NCI-H1417 (cell line): ENCODE data around the gene PCARE.
"Not testable (repeated sequence)": the region's sequence is repeated elsewhere in the genome, so short reads cannot be mapped to it uniquely, and the experiment has no call there.

ENCODE experiments used
- DNase-seq, 3 experiments: peaks; one replicate each; lab custom pipeline; 2025; lab: John Stamatoyannopoulos, UW

Gene PCARE

DNA sequence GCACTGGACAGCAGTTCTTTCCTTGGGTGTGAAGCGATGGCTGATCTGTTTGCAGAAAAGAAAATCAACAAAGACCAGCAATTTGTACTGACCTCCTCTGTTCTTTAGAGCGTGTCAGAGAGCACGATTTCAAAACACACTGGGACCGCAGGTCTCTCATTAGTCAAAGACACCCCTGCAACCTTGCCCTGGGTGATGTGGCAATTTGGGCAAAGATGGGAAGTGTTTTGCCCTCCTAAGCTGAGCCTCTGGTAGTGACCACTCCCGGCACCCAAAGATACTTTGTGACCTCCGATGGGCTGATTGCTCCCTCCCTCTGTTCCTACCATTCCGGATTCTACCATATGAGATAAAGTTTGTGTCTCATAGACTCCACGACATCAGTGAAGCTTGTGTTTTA lies 22.6 kb upstream of the PCARE start:
- no peak for DNase-seq

DNA sequence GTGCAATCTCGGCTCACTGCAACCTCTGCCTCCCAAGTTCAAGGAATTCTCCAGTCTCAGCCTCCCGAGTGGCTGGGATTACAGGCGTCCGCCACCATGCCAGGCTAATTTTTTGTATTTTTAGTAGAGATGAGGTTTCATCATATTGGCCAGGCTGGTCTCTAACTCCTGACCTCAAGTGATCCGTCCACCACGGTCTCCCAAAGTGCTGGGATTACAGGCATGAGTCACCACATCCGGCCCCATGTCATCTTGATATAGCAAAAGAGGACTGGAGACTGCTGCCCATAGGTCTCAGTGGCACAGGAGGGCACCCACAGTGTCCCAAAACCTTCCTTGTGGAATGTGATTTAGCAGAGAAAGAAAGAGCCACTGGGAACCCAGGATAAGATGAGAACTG lies 16.0 kb upstream of the PCARE start:
- not testable (repeated sequence) for DNase-seq

- DNase-seq = no peak
Measured at GRCh38 chr2:29084554-29084953, 10.2 kb upstream of the PCARE start.

- no peak for DNase-seq
Measured at GRCh38 chr2:29082804-29083495, 8.6 kb upstream of the PCARE start.

DNA sequence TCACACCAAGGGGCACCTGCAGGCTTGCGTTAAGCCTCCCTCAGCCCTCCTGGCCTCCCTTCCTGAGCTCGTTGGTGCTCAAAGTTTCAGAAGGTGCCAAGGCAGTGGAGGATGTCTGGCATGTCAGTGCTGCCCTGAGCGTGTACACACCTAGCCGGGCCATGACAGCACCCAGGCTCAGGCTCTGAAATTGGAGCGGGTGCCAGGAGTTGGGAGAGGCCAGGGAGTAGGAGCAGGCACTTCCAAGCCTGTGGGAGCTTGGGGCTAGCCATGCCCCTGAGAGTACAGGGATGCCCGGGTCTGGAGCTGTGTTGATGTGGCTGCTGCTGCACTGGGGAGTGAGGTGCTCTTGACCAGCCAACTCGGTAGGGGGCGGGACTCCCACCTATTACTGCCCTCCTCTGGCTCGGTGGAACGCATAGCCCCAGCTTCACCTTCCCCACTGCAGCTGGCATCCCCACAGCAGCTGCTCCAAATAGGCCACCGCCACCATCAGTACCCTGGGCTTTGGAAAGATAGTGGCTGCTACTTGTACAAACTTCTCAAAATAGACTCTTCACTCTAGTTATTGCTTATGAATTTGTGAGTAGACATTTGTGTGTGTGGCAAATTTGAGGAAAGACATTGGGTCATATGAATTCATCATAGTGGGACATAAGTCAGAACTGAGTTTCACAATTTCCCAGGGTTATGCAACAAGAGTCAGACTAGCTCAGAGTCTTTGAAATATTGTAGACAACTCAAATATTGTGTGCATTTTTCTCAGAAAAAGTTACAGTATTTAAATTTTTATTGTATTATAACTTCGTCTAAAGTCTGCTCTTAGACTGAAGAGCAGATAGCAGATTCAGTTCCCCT lies 6.8 kb upstream of the PCARE start:
- DNase-seq = no peak

GRCh38 chr2:29079887-29080286 lies 5.6 kb upstream of the PCARE start:
- no peak for DNase-seq

DNA sequence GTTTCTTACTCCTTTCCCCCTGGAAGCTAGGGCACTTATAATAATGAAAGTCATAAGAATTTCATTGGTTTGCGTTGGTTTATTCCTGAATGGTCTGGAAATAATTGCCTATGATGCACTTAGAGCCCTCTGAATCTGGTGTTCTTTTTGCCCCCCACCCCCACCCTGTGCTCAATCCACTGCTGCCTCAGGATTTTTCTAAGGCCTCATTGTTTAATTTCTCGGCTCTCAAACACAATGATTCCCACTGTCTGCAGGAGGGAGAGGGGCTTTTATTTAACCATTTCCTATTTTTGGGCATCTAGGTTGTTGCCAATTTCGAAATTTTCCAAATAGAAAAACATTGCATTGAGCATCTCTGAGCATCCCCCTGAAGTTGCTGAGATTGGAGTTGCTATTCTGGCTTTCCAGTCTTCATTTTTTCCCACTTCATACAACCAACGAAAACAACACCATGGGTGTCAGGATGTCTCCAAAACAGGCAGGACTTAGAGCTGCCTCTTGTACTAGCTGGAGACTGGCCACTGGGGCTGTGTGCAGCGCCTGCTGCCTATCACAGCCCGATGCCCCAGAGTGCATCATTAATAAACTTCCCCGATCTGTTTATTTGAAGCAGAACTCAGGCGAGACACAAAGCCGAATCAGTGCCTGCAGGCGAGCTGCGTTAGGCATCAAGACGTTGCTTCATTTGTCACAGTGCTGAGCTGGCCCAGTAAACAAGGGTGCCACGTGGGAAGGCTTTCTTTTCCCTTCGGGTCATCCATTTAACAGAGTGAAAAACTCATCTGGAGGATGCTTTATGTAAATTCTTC lies 1.8 kb upstream of the PCARE start:
- DNase-seq = no peak

DNA sequence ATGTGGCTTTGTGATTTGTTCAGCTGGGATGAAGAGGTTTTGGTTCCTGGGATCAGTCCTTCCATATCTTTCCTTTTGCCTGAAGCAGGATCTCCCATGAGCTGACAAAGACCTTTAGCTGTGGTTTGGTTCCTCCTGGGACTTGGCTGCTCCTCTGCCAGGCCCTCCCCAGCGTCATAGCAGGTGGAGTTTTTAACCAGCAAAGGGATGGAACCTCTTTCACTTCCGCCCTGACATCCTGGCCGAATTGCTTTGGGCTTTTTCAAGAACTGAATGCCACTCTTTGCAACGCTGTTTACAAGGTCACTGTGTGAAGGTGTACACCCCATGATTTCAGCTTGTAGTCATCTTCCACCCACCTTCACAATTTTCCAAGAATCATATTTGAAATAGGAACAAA lies 390 bp downstream of the PCARE start:
- no peak for DNase-seq

DNA sequence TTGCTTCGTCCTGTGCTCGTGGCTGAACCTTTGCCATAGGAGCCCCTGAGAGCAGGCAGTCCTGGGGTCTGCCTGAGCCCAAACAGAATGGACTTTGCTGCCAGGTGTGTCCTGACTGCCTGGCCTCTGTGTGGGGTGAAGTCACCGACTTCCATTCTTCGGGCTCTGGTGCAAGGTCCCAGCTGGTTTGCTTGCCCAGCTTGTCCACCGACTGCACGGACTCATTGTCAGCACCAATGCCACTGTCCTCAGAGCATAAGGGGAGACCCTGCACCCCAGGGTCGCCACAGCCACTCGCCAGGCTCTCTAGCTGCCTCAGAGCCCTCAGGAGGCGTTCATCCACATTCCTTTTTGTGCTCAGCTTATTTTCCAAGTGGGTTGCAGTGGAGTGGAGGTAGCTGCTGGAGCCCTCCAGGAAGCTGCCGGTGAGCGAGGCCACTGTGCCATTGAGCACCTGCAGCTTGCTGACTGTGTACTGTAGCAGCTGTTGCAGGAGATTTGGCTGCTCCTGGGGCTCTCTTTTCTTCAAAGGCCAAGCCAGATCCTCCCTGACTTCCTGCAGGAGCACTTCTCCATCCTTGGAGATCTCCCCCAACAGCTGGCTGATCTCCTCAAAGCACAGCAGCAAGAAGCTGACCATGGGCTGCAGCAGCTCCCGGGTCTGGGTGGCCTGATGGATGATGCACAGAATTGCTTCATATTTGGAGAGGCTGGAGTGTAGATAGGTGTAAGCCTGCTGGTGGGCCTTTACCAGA lies 1.2 kb downstream of the PCARE start:
- DNase-seq = no peak

DNA sequence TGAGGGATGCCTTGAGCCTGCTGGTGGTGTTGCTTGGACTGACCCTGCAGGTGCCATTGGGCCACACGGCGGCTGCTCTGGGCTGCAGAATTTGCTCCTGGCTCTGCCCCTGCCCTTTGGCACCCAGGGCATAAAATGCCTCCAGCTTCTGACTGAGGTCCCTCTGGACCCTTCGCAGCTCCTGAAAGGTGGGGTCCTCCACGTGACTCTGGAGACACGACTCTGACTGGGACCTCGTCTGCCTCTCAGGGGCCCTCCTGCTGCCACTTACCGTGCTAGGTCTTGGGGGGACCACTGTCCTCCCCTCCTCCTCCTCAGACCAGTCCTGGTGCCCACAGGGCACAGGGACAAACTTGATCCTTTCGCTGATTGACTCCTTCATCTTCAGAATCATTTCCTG lies 2.1 kb downstream of the PCARE start:
- DNase-seq = no peak

DNA sequence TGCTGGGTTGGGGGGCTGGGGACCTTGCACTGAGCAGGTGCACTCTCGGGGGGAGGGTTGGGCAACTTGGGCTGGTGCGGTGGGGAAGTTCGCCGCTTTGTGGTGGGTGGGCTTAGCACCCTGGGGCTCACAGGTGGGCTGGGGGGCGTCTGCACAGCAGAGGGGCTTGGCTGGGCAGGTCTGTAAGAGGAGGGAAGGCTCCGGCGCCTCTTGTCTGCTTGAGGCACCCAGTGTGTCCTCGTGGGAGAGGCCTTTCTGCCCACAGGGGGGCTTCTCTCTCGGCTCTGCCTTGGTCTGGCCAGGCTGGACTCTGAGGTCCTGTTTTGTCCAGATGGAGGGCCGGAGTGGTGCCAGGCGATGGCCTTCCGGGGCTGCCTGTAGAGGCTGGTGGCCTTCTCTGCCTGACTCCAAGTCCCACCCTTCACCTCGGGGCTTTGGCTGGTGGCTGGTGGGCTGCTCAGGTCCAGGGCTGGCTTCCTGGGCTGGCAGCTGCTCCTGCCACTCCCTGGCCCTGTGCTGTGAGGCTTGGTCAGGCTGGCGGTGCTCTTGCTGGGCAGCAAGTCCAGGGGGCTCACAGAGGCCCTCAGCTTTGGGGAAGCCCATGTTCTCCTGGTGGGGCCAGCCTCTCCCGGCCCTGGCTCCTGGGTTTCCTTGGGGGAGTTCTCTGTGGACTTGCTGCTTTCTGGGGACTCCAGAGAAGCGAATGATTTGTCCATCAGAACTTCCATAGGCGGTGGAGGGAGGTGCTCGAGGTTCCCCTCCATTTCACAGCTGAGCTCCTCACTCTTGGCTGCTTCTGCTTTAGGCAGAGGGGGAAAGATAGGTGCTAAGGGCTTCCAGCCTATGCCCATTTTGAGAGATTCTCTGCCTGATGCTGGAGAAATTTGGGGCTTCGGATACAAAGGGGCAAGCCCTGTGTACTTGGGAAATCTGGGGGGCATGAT lies 3.0 kb downstream of the PCARE start:
- DNase-seq = no peak

GRCh38 chr2:29070526-29070925 lies 3.8 kb downstream of the PCARE start:
- no peak for DNase-seq

DNA sequence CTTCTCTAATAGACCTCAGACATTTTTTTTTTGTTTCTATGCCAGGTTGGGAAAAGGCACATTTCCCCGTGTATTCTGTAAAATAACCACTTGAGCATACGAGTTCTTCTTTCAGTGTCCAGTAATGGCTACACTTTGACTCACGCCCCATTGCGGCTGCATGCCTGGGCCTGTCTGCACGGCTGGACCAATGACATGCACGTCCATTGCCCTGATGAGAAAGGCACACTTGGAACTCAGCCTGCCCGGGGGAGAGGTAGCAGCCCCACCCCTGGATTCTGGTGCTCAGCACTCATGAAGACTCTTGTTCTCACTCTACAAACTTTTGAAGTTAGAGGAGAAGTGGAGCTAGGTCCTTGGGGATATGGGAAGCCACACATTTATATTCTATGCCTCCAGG lies 5.8 kb downstream of the PCARE start:
- DNase-seq = peak in 2 of 3 experiments; percentile 18 to 26

GRCh38 chr2:29066997-29067605 lies 7.2 kb downstream of the PCARE start:
- no peak for DNase-seq

DNA sequence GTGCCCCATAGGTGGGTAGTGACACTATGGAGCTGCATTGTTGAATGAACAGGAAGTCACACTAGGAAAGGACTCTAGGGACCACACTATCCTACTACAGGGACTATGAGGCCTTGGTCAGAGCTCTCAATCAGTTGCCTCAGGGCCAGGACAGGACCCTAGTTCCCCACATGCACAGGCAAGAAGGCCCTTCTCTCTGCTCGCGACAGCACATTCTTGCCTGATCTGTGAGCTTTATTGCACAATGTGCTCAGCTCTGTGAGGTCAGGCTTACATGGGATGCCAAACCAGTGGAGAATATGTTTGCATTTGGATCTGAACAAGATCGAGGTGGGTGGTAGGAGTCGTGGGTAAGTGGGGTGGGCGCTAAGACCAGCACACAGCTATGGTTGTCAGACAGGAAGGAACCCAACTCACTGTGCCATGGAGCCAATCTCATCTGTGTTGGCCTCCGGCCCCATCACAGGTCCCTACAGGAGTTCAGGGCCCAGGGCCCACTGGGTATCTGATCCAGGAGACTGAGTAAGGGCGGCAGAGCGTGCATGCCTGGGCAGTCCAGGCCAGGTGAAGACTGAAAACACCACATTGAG lies 8.0 kb downstream of the PCARE start:
- DNase-seq = no peak

- DNase-seq = no peak
Measured at GRCh38 chr2:29065068-29065811, 9.1 kb downstream of the PCARE start.

GRCh38 chr2:29064746-29065067 lies 9.6 kb downstream of the PCARE start:
- no peak for DNase-seq

GRCh38 chr2:29064346-29064715 lies 10.0 kb downstream of the PCARE start:
- DNase-seq = no peak

DNA sequence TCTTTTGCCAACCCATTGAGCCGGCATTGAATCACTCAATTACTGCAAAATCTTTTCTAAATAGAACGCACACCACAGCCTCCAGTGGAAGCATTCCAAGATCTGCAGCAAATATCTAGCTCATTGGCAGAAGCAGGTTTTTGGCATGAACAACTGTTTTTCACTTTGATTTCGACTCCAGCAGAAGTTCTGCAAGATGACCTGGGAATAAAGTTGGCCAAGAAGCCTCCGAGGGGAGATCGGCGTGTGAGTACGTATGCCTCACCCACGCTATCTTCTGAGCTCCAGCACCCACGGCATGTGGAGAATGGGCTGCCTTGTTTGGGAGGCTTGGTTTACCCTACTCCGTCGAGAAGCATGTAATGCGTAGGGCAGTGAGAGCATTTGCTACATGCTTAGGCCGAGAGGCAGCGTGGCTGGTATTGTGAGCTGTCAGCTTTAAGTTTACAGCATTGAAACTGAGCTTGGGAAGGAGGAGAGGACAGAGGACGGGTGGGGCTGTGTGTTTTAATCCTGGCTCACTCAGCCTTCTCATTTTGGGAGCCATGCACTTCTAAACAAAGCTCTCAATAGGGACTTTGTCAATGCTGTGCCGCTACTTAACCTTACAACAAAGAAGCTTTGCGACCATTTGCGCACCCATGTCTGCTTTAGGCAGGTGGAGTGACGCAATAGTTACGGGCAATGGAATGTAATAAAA lies 10.5 kb downstream of the PCARE start:
- no peak for DNase-seq
